OCI-LY1 (cell line): ENCODE results near the gene NUP88.

Source experiments
- CTCF ChIP-seq: fragments of 200-600 bp; sonication (generic), shearing (Covaris generic); IDR thresholded peaks from 2 replicates; pipeline ENCODE4 v1.5.1; 2017; ENCODE audit warnings: mild to moderate bottlenecking, antibody characterized with exemption, low read length, moderate library complexity, mixed read lengths
- EZH2 ChIP-seq: fragments of 200-600 bp; sonication (generic), shearing (Covaris generic); IDR thresholded peaks from 2 replicates; pipeline ENCODE4 v1.8.0; 2017; ENCODE audit warnings: borderline replicate concordance, mixed run types, mild to moderate bottlenecking, antibody characterized with exemption, low read length, moderate library complexity, mixed read lengths

- TF ChIP-seq CTCF (no peak), EZH2 (no peak)
Observed at GRCh38 chr17:5422505-5422904, 3.0 kb upstream of the NUP88 start.
